ENCODE measurements around the gene HEXD. TPM values are rescaled to one million over a fixed set of nuclear protein-coding genes. Genes with fewer than 3 reads are reported as not detected.

HEXD gene
- total and polyA plus RNA-seq, 2 of the 8 experiments (the other 6 are each of a cell fraction or from before 2014, with no cell fraction given) = 20.6 to 21.8 TPM

- no peaks in the 10 kb centered on the region for H3K9me3 ChIP-seq (ENCODE audit: insufficient read depth in 2 of 2, low read depth in 1 of 2, low read length in 1 of 2)
- H3K9ac ChIP-seq (replicated peaks in 1 of 4; ENCODE audit: extremely low read depth in 1 of 4, low read depth in 3 of 4, low read length in 3 of 4) = no peak overlapping the region; a peak in 2 of 7 replicates
- H3K4me2 ChIP-seq (ENCODE audit: insufficient read depth in 1 of 2, low read depth in 2 of 2, low read length in 2 of 2) = no peak overlapping the region
- H2BK15ac ChIP-seq (ENCODE audit: low read length) = no peak overlapping the region
- H3K14ac ChIP-seq (ENCODE audit: insufficient read length) = no peak overlapping the region
- H3K56ac ChIP-seq (replicated peaks; ENCODE audit: insufficient read length, low read depth, low read length) = no peak overlapping the region
- H2AK5ac ChIP-seq (ENCODE audit: low read depth, low read length) = no peak overlapping the region
- no peak overlapping the region for H3K23ac ChIP-seq (ENCODE audit: insufficient read length)
- H3K27me3 ChIP-seq (replicated peaks in 1 of 4; ENCODE audit: control insufficient read depth in 3 of 4, extremely low read depth in 1 of 4, insufficient read depth in 3 of 4, low read length in 3 of 4) = no peaks in the 10 kb centered on the region
- H2BK120ac ChIP-seq (replicated peaks; ENCODE audit: low read depth, low read length) = no peak overlapping the region
- no peak overlapping the region for H3K4ac ChIP-seq (replicated peaks; ENCODE audit: insufficient read length, low read depth, low read length)
- POLR2A ChIA-PET (ENCODE audit: partially characterized antibody) = interaction anchor here (0.6 to 1.6 kb wide), 2 partner anchors 17 to 404 kb away, joined by 3 to 4 read pairs; no protein-coding TSS in a partner anchor
- no peak overlapping the region for H3K4me3 ChIP-seq (ENCODE audit: extremely low read depth in 1 of 4, insufficient read depth in 2 of 4, low read depth in 3 of 4, low read length in 4 of 4)
- H3K4me1 ChIP-seq (replicated peaks in 1 of 4; ENCODE audit: control insufficient read depth in 3 of 4, insufficient read depth in 4 of 4, low read length in 3 of 4) = peaks cover 0 to 17% (median 9%) of the 10 kb centered on the region in 4 experiments; a peak in 6 of 7 replicates
- peak overlapping the region; percentile 57; the same call in 1 of the 2 replicates for H4K8ac ChIP-seq (ENCODE audit: extremely low read depth, insufficient read depth, low read length)
- CTCF ChIA-PET (ENCODE audit: partially characterized antibody) = interaction anchor here (1.0 to 2.8 kb wide), 2 partner anchors 21 to 48 kb away, joined by 3 to 11 read pairs; no protein-coding TSS in a partner anchor
- peaks cover 2 to 31% of the 10 kb centered on the region in 2 experiments for H4K20me1 ChIP-seq (replicated peaks in 1 of 2; ENCODE audit: control insufficient read depth in 1 of 2, insufficient read depth in 2 of 2, low read length in 2 of 2)
- no peak overlapping the region for H4K5ac ChIP-seq (ENCODE audit: insufficient read length, low read depth, low read length)
- DNase-seq (ENCODE audit: low read depth in 1 of 2, low spot score in 2 of 2) = no peak
- no peak overlapping the region for H3K27ac ChIP-seq (ENCODE audit: low read depth, low read length)
- no peak overlapping the region for H2BK20ac ChIP-seq (ENCODE audit: low read length)
- no peaks in the 10 kb centered on the region; the same call in 1 of the 2 replicates for H3K79me1 ChIP-seq (ENCODE audit: low read depth, low read length)
- WGBS, 2 experiments (ENCODE audit: extremely low coverage in 1 of 2, insufficient coverage in 1 of 2, insufficient read length in 1 of 2, insufficient replicate concordance in 2 of 2, low coverage in 1 of 2, low lambda C conversion rate in 2 of 2, missing lambda C conversion rate in 1 of 2) = 90% methylated on average over 9 of the region's 13 CpGs; no CpG with 5 or more reads in 1 of the 2 experiments
- H3K36me3 ChIP-seq (ENCODE audit: control insufficient read depth in 2 of 4, insufficient read depth in 4 of 4, low read length in 3 of 4) = peaks cover 4 to 17% (median 12%) of the 10 kb centered on the region in 4 experiments; a peak in 4 of 8 replicates
- H2AFZ ChIP-seq (ENCODE audit: low read length) = no peak overlapping the region
- H3K79me2 ChIP-seq (ENCODE audit: control insufficient read depth in 1 of 2, insufficient read depth in 2 of 2, low read length in 2 of 2) = peaks cover 0 to 6% of the 10 kb centered on the region in 2 experiments; a peak in 1 of 4 replicates
- FAIRE-seq = no peak
- no peak overlapping the region for H3K18ac ChIP-seq (ENCODE audit: extremely low read depth, low read length)
- H2BK5ac ChIP-seq (ENCODE audit: low read depth, low read length) = no peak overlapping the region
- peaks cover 4% of the 10 kb centered on the region; the same call in 1 of the 2 replicates for H3K23me2 ChIP-seq (ENCODE audit: low read depth, low read length)
- no peak overlapping the region for H2BK12ac ChIP-seq (ENCODE audit: low read depth, low read length)
- no peak overlapping the region for H4K91ac ChIP-seq (replicated peaks; ENCODE audit: insufficient read length, low read length)
- TF ChIP-seq TBP (IDR thresholded peaks at IDR 0.05; ENCODE audit: low read depth, low read length) (no peak), SRF (IDR thresholded peaks at IDR 0.05; ENCODE audit: low read depth, low read length) (no peak), SP2 (IDR thresholded peaks at IDR 0.05; ENCODE audit: low read length) (no peak), PHF8 (conservative IDR thresholded peaks at IDR 0.05; ENCODE audit: low read depth, low read length) (no peak), KDM5A (IDR thresholded peaks at IDR 0.05; ENCODE audit: low read length) (no peak), KDM4A (IDR thresholded peaks at IDR 0.05; ENCODE audit: low read depth, low read length, severe bottlenecking) (no peak), NANOG (IDR thresholded peaks at IDR 0.05; ENCODE audit: insufficient read depth, low read depth, low read length, poor library complexity, severe bottlenecking) (no peak), MAX (IDR thresholded peaks at IDR 0.05) (no peak)
These were observed 27.4 kb downstream of the HEXD start for GRCh38 chr17:82445542-82445941.
